ENCODE data around the gene COL19A1. TPM values are rescaled to one million over a fixed set of nuclear protein-coding genes. Genes with fewer than 3 reads are reported as not detected.

The COL19A1 gene
- total RNA-seq, 1 experiment from 2014 or later = not detected

DNA sequence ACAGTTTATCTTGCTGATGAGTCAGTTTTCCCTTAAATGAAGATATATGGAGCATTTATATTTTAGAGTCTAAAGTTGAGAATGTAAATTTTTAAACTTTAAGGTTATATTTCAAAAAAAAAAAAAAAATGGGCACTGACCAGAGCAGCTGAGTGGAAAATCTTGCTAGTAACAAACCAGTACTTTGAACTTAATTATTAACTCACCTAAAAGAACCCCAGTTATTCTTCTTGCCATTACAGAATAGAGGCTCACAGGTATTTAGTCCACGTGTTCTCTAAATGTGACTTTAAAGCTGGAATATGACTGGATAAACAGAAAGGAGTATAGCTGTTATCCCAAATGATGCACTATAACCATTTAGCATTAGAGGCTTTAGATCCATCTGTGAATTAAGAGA, 258.1 kb downstream of the COL19A1 start:
- CTCF ChIA-PET = no interaction called here
- H3K36me3 ChIP-seq (ENCODE audit: low read depth) = no peaks in the 10 kb centered on the region
- H4K20me1 ChIP-seq (ENCODE audit: insufficient read depth) = no peaks in the 10 kb centered on the region
- H3K9me2 ChIP-seq (ENCODE audit: insufficient read depth) = no peaks in the 10 kb centered on the region
- H3K4me3 ChIP-seq = no peak overlapping the region
- H3K27ac ChIP-seq = no peak overlapping the region
- no peak for TF ChIP-seq EZH2 (IDR thresholded peaks at IDR 0.05; ENCODE audit: low read depth)
- TF ChIP-seq, protein P1, sequence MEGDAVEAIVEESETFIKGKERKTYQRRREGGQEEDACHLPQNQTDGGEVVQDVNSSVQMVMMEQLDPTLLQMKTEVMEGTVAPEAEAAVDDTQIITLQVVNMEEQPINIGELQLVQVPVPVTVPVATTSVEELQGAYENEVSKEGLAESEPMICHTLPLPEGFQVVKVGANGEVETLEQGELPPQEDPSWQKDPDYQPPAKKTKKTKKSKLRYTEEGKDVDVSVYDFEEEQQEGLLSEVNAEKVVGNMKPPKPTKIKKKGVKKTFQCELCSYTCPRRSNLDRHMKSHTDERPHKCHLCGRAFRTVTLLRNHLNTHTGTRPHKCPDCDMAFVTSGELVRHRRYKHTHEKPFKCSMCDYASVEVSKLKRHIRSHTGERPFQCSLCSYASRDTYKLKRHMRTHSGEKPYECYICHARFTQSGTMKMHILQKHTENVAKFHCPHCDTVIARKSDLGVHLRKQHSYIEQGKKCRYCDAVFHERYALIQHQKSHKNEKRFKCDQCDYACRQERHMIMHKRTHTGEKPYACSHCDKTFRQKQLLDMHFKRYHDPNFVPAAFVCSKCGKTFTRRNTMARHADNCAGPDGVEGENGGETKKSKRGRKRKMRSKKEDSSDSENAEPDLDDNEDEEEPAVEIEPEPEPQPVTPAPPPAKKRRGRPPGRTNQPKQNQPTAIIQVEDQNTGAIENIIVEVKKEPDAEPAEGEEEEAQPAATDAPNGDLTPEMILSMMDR (conservative IDR thresholded peaks at IDR 0.05) = no peak
- POLR2A ChIA-PET (ENCODE audit: unreplicated experiment) = no interaction called here
- no peak for DNase-seq
- H3F3A ChIP-seq (ENCODE audit: insufficient read depth, low read depth) = no peaks in the 10 kb centered on the region
- no peaks in the 10 kb centered on the region for H3K4me1 ChIP-seq (replicated peaks; ENCODE audit: insufficient read depth)
- no peaks in the 10 kb centered on the region for H3K27me3 ChIP-seq (ENCODE audit: insufficient read depth, low read depth)
- H2AFZ ChIP-seq = no peak overlapping the region
- no peaks in the 10 kb centered on the region for H3K9me3 ChIP-seq (ENCODE audit: insufficient read depth, low read depth)
- intact Hi-C loops (cut with micrococcal nuclease; ENCODE audit: unreplicated experiment) = no loop called here
- H3K79me2 ChIP-seq (ENCODE audit: low read depth) = no peaks in the 10 kb centered on the region
- BruUV-seq (replicated peaks) = no TSS peak
- no peak overlapping the region for H3K4me2 ChIP-seq

DNA sequence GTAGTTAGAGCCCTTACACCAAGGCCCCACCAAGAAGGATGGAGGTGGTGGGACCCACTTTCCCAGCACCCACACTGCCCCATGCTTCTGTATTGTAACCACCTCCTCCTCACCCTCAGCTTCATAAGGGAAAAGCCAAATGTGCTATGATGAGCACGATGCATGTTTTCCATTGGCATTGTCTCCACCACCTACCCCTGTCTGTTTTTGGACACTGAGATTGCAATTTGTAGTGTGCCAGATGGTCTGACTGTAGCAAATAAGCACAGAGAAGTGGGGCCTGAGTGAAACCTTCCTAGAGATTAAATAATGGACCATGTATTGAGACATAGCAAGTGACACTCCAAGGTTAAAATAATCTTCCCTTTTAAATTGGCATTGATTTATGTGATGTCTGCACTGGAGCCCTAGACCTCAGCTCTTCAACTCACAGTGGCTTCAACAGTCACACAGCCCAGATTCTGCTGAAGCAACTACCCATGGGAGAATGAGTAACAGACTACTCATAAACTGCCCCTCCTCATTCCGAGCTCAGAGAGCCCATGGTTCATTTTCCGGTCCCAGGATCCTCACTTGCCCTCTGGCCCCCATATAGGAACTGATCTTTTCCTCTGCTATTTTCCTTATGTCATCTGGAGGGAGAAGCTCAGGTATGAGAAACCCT, 258.7 kb downstream of the COL19A1 start:
- CTCF ChIA-PET = no interaction called here
- Histone ChIP-seq H3K9me2 (ENCODE audit: insufficient read depth) (no peaks in the 10 kb centered on the region), H4K20me1 (ENCODE audit: insufficient read depth) (no peaks in the 10 kb centered on the region), H3K27ac (no peak overlapping the region), H3K79me2 (ENCODE audit: low read depth) (no peaks in the 10 kb centered on the region), H3F3A (ENCODE audit: insufficient read depth, low read depth) (no peaks in the 10 kb centered on the region), H3K36me3 (ENCODE audit: low read depth) (no peaks in the 10 kb centered on the region), H3K4me3 (no peak overlapping the region), H3K4me1 (replicated peaks; ENCODE audit: insufficient read depth) (no peaks in the 10 kb centered on the region), H3K27me3 (ENCODE audit: insufficient read depth, low read depth) (no peaks in the 10 kb centered on the region), H2AFZ (no peak overlapping the region), H3K9me3 (ENCODE audit: insufficient read depth, low read depth) (no peaks in the 10 kb centered on the region), H3K4me2 (no peak overlapping the region)
- no TSS peak for BruUV-seq (replicated peaks)
- no peak for DNase-seq
- intact Hi-C loops (cut with micrococcal nuclease; ENCODE audit: unreplicated experiment) = no loop called here
- POLR2A ChIA-PET (ENCODE audit: unreplicated experiment) = no interaction called here
- TF ChIP-seq, protein P1 (conservative IDR thresholded peaks at IDR 0.05) = no peak
- no peak for TF ChIP-seq EZH2 (IDR thresholded peaks at IDR 0.05; ENCODE audit: low read depth)

DNA sequence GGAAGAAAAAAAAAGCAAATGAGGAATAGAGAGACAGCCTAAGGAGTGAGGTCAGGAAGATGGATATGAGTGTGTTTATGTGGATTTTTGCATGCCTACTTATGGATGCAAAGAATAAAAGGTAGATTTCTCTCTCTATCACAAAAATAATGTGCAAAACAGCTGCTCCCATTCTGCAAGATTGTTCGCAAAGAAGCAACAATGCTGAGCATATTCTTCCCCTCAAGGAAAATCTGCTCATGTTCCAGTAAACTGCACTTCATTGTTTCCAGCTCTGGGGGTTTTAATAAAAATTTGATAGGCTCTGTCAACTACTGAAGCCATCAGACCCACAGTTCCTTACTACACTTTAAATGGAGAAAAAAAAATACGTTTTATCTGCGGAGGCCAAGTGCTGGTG, 259.2 kb downstream of the COL19A1 start:
- H2AFZ ChIP-seq = no peak overlapping the region
- no peaks in the 10 kb centered on the region for H3K79me2 ChIP-seq (ENCODE audit: low read depth)
- no peaks in the 10 kb centered on the region for H3K27me3 ChIP-seq (ENCODE audit: insufficient read depth, low read depth)
- CTCF ChIA-PET = no interaction called here
- H3K9me3 ChIP-seq (ENCODE audit: insufficient read depth, low read depth) = no peaks in the 10 kb centered on the region
- no peaks in the 10 kb centered on the region for H3K4me1 ChIP-seq (replicated peaks; ENCODE audit: insufficient read depth)
- BruUV-seq (replicated peaks) = no TSS peak
- H3K4me3 ChIP-seq = no peak overlapping the region
- DNase-seq = no peak
- no peaks in the 10 kb centered on the region for H3F3A ChIP-seq (ENCODE audit: insufficient read depth, low read depth)
- no peaks in the 10 kb centered on the region for H3K9me2 ChIP-seq (ENCODE audit: insufficient read depth)
- no peaks in the 10 kb centered on the region for H3K36me3 ChIP-seq (ENCODE audit: low read depth)
- no peaks in the 10 kb centered on the region for H4K20me1 ChIP-seq (ENCODE audit: insufficient read depth)
- POLR2A ChIA-PET (ENCODE audit: unreplicated experiment) = no interaction called here
- no peak overlapping the region for H3K4me2 ChIP-seq
- TF ChIP-seq EZH2 (IDR thresholded peaks at IDR 0.05; ENCODE audit: low read depth) = no peak
- TF ChIP-seq, protein P1 (conservative IDR thresholded peaks at IDR 0.05) = no peak
- intact Hi-C loops (cut with micrococcal nuclease; ENCODE audit: unreplicated experiment) = no loop called here
- H3K27ac ChIP-seq = no peak overlapping the region

All from PC-9 (cell line).